GM10248 (cell line): ENCODE data around the gene MSI2.
A peak's percentile ranks its signal among the peaks of the same experiment; 100 is the strongest.

Source experiments
- CTCF ChIA-PET: fragments of 300-600 bp; sonication (Branson Sonifier 250); formaldehyde crosslinking; extraction: SDS; loops from one replicate; lab custom pipeline; 2021; ENCODE audit warnings: antibody characterized with exemption; lab: Yijun Ruan, JAX
- POLR2A ChIA-PET: fragments of 350-650 bp; sonication (Branson Sonifier 250); formaldehyde crosslinking; extraction: SDS; loops from one replicate; lab custom pipeline; 2020; ENCODE audit warnings: antibody characterized with exemption; lab: Yijun Ruan, JAX
- DNase-seq: peaks from one replicate; pipeline ENCODE4 v3.0.0; 2012; ENCODE audit errors: extremely low spot score
- TF ChIP-seq, protein P1 (sequence below): IDR thresholded peaks from 2 replicates; pipeline ENCODE4 v1.5.1; 2012; ENCODE audit warnings: mild to moderate bottlenecking, low read depth; ENCODE audit errors: extremely low read depth, missing control alignments, control extremely low read depth

The MSI2 gene

DNA sequence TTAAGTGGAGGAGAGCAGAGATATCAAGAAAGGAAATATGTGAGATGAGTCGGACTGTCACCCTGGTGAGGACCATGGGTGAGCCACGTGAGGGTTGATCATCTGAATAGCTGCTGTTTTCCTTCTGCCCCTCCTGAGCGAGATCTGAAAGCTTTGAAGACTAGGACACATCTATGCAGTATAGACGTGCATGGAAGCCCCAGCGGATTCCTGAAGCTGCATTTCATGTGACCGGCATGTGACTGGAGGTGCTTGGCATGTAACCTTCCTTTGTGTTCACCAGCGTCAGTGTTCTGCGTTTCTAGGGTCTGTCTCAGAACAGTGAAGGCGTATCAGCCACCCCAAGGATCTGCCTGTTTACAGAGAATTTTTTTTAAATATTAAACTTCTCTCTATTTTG is 75.1 kb downstream of the MSI2 start:
- POLR2A ChIA-PET: no interaction called here
- CTCF ChIA-PET: interaction anchor here (1.3 kb wide), 1 partner anchor 26 kb away, joined by 3 read pairs; no protein-coding TSS in a partner anchor
- TF ChIP-seq, protein P1, sequence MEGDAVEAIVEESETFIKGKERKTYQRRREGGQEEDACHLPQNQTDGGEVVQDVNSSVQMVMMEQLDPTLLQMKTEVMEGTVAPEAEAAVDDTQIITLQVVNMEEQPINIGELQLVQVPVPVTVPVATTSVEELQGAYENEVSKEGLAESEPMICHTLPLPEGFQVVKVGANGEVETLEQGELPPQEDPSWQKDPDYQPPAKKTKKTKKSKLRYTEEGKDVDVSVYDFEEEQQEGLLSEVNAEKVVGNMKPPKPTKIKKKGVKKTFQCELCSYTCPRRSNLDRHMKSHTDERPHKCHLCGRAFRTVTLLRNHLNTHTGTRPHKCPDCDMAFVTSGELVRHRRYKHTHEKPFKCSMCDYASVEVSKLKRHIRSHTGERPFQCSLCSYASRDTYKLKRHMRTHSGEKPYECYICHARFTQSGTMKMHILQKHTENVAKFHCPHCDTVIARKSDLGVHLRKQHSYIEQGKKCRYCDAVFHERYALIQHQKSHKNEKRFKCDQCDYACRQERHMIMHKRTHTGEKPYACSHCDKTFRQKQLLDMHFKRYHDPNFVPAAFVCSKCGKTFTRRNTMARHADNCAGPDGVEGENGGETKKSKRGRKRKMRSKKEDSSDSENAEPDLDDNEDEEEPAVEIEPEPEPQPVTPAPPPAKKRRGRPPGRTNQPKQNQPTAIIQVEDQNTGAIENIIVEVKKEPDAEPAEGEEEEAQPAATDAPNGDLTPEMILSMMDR: no peak
- DNase-seq: no peak

DNA sequence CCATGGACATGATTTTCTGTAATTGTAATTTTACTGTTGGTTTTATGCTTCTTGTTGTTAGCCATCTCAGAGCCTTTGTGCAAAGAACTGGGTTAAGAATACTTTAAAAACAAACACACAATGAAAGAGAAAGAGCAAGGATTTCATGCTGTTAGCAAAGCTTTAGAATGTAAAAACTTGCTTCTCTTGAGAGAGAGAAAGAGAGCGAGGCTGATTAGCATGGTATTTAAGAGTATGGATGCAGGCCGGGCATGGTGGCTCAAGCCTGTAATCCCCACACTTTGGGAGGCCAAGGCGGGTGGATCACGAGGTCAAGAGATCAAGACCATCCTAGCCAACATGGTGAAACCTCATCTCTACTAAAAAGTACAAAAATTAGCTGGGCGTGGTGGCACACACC is 76.2 kb downstream of the MSI2 start:
- TF ChIP-seq, protein P1: no peak
- ChIA-PET CTCF (interaction anchor here (1.1 kb wide), 1 partner anchor 89 kb away, joined by 3 read pairs; no protein-coding TSS in a partner anchor), POLR2A (no interaction called here)
- no peak for DNase-seq

- DNase-seq: no peak
- ChIA-PET CTCF (interaction anchor here (0.8 to 2.8 kb wide), 6 partner anchors 9 to 69 kb away, joined by 3 to 15 read pairs (median 6); no protein-coding TSS in a partner anchor), POLR2A (interaction anchor here (0.7 kb wide), 1 partner anchor 11 kb away, joined by 4 read pairs; no protein-coding TSS in a partner anchor)
- TF ChIP-seq, protein P1: no peak
These were observed 79.0 kb downstream of the MSI2 start for GRCh38 chr17:57335195-57335792.

- POLR2A ChIA-PET: no interaction called here
- CTCF ChIA-PET: interaction anchor here (1.4 to 2.8 kb wide), 5 partner anchors 11 to 334 kb away, joined by 3 to 15 read pairs (median 6); no protein-coding TSS in a partner anchor
- TF ChIP-seq, protein P1: no peak
- no peak for DNase-seq
These were observed 81.1 kb downstream of the MSI2 start for GRCh38 chr17:57337390-57337789.

GRCh38 chr17:57338257-57338914 is 82.1 kb downstream of the MSI2 start:
- DNase-seq: peak; percentile 73
- POLR2A ChIA-PET: no interaction called here
- TF ChIP-seq, protein P1: no peak
- CTCF ChIA-PET: interaction anchor here (0.6 to 1.0 kb wide), 2 partner anchors 12 to 95 kb away, joined by 3 read pairs; no protein-coding TSS in a partner anchor

GRCh38 chr17:57340160-57340981 is 84.0 kb downstream of the MSI2 start:
- TF ChIP-seq, protein P1: no peak
- no peak for DNase-seq
- ChIA-PET POLR2A (no interaction called here), CTCF (interaction anchor here (1.3 to 2.2 kb wide), 2 partner anchors 97 to 407 kb away, joined by 3 to 8 read pairs; no protein-coding TSS in a partner anchor)
